T-helper 9 cell (primary cell): Measurements from ENCODE around the gene TAF7L.

Experiments used
- DNase-seq: peaks from one replicate; pipeline ENCODE4 v3.0.0-alpha.2; 2020

The TAF7L gene

DNA sequence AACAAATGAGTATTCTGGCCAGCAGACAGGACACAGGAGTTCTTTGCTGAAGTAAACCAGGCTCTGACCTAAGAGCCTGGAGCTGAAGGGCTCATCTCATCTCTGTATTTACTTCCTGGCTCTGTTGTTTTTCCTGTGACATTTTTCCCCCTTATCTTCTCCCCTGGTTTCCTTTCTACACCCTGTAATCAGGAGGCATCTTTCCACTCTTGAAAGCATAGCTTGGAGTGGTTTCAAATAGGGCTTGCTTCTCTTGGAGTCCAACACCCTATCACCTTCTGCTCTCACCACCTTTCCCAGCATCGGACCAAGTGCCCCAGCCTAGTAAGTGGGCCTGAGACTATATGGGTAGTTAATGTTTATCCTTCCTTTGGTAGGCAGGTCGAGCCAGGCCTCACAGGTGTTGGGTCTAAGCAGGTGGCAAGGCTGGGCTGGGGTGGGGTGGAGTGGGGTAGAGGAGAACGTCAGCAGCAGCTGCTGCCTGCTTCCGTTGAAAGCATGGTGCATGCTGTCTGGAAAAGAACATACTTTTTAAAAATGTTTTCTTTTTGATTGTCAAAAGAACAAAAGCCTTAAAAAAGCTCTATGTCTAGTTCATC, 70.4 kb downstream of the TAF7L start:
- no peak for DNase-seq

- no peak for DNase-seq
Observed at GRCh38 chrX:101219864-101220346, 71.2 kb downstream of the TAF7L start.

DNA sequence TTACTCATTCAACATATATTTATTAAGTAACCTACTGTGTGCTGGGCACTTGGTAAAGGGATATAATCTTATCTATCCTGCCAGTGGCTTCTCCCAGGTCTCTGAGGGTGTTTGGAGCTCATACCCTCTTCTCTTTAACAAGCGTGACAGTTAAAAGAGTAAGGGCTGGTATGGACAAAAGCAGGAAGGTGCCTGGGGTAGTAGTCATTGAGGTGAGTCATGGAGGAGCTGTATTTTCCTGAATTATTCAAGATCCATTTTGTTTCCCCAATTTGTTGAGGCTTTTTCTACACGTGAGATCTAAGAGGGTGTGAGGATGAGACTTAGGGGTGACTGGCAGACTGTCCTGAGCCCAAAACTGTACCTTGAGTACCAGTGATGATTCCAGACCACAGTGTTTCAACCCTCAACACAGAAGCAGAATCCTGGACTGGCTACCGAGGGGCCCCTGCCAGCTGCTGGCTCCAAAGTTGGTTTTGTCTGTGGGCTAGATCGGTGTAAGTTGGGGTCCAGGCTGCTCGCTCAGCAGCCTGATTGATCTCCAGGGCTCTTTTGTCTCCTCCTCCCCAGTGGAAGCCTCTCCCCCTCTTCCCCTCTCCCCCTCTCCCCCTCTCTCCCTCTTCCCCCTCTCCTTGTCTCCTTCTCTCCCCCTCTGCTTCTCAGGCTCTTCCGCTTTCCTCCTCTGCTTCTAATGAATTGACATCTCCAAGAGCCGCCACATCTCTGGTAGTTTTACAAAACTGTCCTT, 71.8 kb downstream of the TAF7L start, which contains the start of gene DRP2:
DRP2 (plus strand) TSS at position 671 of the 748 bp plus-strand sequence. CDS start 11,862 bp downstream, outside the sequence.
- no peak for DNase-seq
